Measurements from ENCODE around the gene HSD11B1L. TPM values are rescaled to one million over a fixed set of nuclear protein-coding genes. Genes with fewer than 3 reads are reported as not detected.

Gene HSD11B1L, protein sequence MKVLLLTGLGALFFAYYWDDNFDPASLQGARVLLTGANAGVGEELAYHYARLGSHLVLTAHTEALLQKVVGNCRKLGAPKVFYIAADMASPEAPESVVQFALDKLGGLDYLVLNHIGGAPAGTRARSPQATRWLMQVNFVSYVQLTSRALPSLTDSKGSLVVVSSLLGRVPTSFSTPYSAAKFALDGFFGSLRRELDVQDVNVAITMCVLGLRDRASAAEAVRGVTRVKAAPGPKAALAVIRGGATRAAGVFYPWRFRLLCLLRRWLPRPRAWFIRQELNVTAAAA
- total RNA-seq: 1 to 10 TPM; 1.1 to 3.7 (median 3.0) TPM
- 1.5 TPM for total RNA-seq (2013)

DNA sequence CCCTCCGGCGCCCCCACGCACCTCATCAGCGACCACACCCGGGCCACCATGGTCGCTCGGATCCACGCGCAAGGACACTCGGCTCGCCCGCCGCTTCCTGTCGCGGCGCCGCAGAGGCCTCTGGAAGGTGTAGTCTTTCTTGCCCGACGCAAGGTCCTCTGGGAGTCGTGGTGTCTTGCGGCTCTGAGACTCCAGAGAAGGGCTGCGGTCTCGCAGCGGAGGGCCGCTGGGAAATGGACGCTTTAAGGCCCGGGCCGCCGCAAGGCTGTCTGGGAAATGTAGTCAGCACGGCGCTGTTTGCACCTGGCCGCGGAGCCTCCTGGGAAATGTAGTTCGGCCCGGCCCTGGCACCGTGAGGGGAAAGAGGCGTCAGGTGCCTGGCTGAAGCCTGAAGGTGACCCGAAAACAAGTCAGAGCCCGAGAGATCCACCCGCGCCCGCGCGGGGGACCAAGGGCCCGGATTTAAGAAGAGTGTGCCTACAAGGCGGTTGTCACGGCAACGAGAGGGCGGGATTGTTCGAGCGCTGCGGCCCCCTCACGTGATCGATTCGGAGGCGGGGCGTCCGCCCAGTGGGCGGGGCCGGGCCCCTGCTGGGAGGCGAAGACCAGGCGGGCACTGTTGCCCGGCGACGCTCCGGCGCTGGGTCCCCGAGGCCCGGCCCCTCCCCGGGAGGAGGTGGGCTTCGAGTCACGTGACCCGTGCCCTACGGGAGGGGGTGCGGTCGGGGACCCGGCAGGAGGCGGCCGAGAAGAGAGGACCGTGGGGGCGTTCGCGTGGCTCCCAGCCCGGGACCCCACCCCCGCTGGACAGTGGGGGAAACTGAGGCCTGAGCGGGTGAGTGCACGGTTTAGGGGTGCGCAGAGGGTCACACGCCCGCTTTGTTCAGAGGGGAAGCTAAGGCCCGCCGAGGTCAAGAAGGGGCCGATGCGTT lies at the start of gene HSD11B1L, which contains the start of gene MICOS13:
TSS of gene HSD11B1L (plus strand) at position 591 of the 932 bp plus-strand sequence. CDS start 3,806 bp downstream, outside the sequence.
TSS of gene MICOS13 (minus strand) at position 80 of the 932 bp plus-strand sequence. CDS start at position 50, 30 bp downstream.
- Histone ChIP-seq H3K4me1 (ENCODE audit: control insufficient read depth, insufficient read depth, low read length) (peaks cover 17% of the 10 kb centered on the region), H3K27ac (ENCODE audit: low read length) (peak within 1 kb of the TSS; percentile 97), H3K36me3 (ENCODE audit: control insufficient read depth, insufficient read depth, low read length) (peaks cover 2% of the 10 kb centered on the region), H3K9me3 (ENCODE audit: control insufficient read depth, insufficient read depth, low read length) (no peaks in the 10 kb centered on the region), H3K4me3 (ENCODE audit: low read length) (peak within 1 kb of the TSS; percentile 95), H3K27me3 (ENCODE audit: control insufficient read depth, insufficient read depth, low read length) (no peaks in the 10 kb centered on the region)
- Mint-ChIP-seq H3K9me3 (no peaks in the 10 kb centered on the region), H3K27ac (peak within 1 kb of the TSS; percentile 99 to 100), H3K36me3 (no peaks in the 10 kb centered on the region), H3K4me1 (peaks cover 15 to 38% of the 10 kb centered on the region in 2 donors), H3K27me3 (ENCODE audit: low read depth in 2 of 2) (no peaks in the 10 kb centered on the region), H3K4me3 (peak within 1 kb of the TSS; percentile 98)
- DNase-seq: peak; percentile 99 to 100
- ATAC-seq: peak; percentile 92 to 97 (median 92)
- TF ChIP-seq, protein P1, sequence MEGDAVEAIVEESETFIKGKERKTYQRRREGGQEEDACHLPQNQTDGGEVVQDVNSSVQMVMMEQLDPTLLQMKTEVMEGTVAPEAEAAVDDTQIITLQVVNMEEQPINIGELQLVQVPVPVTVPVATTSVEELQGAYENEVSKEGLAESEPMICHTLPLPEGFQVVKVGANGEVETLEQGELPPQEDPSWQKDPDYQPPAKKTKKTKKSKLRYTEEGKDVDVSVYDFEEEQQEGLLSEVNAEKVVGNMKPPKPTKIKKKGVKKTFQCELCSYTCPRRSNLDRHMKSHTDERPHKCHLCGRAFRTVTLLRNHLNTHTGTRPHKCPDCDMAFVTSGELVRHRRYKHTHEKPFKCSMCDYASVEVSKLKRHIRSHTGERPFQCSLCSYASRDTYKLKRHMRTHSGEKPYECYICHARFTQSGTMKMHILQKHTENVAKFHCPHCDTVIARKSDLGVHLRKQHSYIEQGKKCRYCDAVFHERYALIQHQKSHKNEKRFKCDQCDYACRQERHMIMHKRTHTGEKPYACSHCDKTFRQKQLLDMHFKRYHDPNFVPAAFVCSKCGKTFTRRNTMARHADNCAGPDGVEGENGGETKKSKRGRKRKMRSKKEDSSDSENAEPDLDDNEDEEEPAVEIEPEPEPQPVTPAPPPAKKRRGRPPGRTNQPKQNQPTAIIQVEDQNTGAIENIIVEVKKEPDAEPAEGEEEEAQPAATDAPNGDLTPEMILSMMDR (IDR thresholded peaks at IDR 0.05): no peak
- WGBS (ENCODE audit: insufficient coverage): under 1% methylated on average over 94 of the region's 94 CpGs
- intact Hi-C loops (cut with micrococcal nuclease): loop anchor here (1.0 to 2.0 kb wide), 4 partner anchors 10 to 110 kb away; partner anchors contain the start of genes CATSPERD, DUS3L, LONP1 and RPL36

DNA sequence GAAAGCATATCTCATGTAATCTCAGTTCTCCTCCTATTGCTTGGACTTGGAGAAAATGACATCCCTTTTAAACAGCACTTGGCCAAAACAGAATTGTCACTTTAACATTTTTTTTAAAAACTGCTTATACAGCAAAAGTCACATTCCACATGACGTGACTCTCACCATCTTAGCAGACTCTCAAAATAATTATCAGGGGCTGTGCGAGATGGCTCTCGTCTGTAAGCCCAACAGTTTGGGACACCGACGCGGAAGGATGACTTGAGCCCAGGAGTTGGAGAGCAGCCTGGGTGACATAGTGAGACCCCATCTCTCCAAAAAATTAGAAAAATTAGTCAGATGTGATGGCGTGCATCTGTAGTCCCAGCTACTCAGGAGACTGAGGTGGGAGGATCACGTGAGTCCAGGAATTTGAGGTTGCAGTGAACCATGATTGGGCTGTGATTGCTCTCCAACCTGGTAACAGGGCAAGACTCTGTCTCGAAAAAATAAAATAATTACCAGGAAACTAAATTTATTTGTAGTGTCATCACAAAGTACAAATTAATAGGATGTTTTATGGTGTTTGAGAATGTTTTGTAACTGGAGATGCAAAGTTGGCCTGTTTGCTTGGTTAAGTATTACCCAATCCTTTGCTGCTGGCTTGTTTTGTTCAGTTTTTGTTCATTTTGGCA lies 49.1 kb upstream of the HSD11B1L start:
- no peak overlapping the region for H3K27ac ChIP-seq (ENCODE audit: low read length)
- Mint-ChIP-seq H3K4me1 (peaks cover 61% of the 10 kb centered on the region in 2 donors), H3K4me3 (peak overlapping the region; percentile 35), H3K36me3 (peaks cover 13% of the 10 kb centered on the region), H3K27me3 (ENCODE audit: low read depth in 2 of 2) (no peaks in the 10 kb centered on the region), H3K27ac (peak overlapping the region; percentile 15 to 43), H3K9me3 (no peaks in the 10 kb centered on the region)
- peaks cover 28% of the 10 kb centered on the region for H3K4me1 ChIP-seq (ENCODE audit: control insufficient read depth, insufficient read depth, low read length)
- ATAC-seq (no peak), DNase-seq (no peak)
- peaks cover 30% of the 10 kb centered on the region for H3K36me3 ChIP-seq (ENCODE audit: control insufficient read depth, insufficient read depth, low read length)
- H3K27me3 ChIP-seq (ENCODE audit: control insufficient read depth, insufficient read depth, low read length): no peaks in the 10 kb centered on the region
- no peak overlapping the region for H3K4me3 ChIP-seq (ENCODE audit: low read length)
- TF ChIP-seq, protein P1 (IDR thresholded peaks at IDR 0.05): no peak
- no peaks in the 10 kb centered on the region for H3K9me3 ChIP-seq (ENCODE audit: control insufficient read depth, insufficient read depth, low read length)
- intact Hi-C loops (cut with micrococcal nuclease): no loop called here
- WGBS (ENCODE audit: insufficient coverage): 90% methylated on average over 8 of the region's 9 CpGs

- Histone ChIP-seq H3K36me3 (ENCODE audit: control insufficient read depth, insufficient read depth, low read length) (peaks cover 25% of the 10 kb centered on the region), H3K4me1 (ENCODE audit: control insufficient read depth, insufficient read depth, low read length) (peaks cover 23% of the 10 kb centered on the region), H3K27me3 (ENCODE audit: control insufficient read depth, insufficient read depth, low read length) (no peaks in the 10 kb centered on the region), H3K9me3 (ENCODE audit: control insufficient read depth, insufficient read depth, low read length) (no peaks in the 10 kb centered on the region), H3K27ac (ENCODE audit: low read length) (no peak overlapping the region), H3K4me3 (ENCODE audit: low read length) (no peak overlapping the region)
- no peaks in the 10 kb centered on the region for H3K9me3 Mint-ChIP-seq
- H3K27ac Mint-ChIP-seq: peak overlapping the region; percentile 15 to 43
- TF ChIP-seq, protein P1 (IDR thresholded peaks at IDR 0.05): no peak
- H3K36me3 Mint-ChIP-seq: peaks cover 13% of the 10 kb centered on the region
- no peaks in the 10 kb centered on the region for H3K27me3 Mint-ChIP-seq (ENCODE audit: low read depth in 2 of 2)
- DNase-seq: no peak
- 82% methylated on average over 3 of the region's 4 CpGs for WGBS (ENCODE audit: insufficient coverage)
- H3K4me1 Mint-ChIP-seq: peaks cover 60% of the 10 kb centered on the region in 2 donors
- no peak for ATAC-seq
- intact Hi-C loops (cut with micrococcal nuclease): no loop called here
- no peak overlapping the region for H3K4me3 Mint-ChIP-seq
These were observed 48.6 kb upstream of the HSD11B1L start for GRCh38 chr19:5632241-5632612.

All from natural killer cell (primary cell).